ENCODE results near the gene APOBEC2.
A peak's percentile ranks its signal among the peaks of the same experiment; 100 is the strongest.

APOBEC2 gene

DNA sequence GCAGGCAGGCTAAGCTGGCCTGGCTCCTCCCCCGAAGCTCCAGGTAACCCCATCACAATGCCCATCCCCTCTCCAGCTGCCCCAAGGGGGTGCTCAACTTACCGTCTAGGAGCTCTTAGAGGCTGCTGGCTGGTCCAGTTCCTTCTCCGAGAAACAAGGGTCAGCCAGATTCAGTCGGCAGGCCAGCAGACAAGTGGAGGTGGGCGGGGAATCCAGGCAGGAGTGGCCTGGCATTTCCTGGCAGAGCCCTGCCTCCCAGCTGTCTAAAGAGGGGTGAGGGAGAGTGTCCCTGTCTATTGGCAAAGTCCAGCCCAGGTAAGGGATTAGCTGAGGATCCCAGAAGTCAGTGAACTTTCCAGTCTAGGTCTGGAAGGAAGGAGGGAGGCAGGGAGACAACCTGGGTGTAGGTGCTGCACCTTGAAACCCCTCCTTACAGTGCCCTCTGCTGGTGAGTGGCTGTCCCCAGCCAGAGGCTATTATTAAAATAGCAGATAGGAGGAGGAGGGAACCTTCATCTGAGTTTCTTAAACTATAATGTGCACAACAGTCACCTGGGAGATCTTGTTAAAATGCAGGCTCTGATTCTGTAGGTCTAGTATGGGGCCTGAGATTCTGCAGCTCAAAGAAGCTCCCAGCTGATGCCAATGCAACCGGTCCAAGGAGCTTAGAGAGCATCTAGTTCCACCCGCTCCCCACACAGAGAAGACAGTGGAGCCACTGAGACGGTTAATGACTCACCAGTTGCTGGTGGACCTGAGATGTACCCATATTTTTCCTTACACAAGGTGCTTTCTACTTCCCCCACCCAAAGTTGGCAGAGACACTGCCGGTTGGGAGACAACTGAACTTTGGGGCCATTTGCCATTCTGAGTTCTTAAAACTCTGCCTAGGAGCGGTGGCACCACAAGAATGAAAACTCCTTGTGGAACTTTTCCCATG is 13.7 kb upstream of the APOBEC2 start, which contains the start of gene UNC5CL:
UNC5CL (minus strand) TSS at position 162 of the 939 bp plus-strand sequence. CDS start 4,147 bp downstream, outside the sequence.
- no peak within 1 kb of the TSS for H3K27ac Mint-ChIP-seq

DNA sequence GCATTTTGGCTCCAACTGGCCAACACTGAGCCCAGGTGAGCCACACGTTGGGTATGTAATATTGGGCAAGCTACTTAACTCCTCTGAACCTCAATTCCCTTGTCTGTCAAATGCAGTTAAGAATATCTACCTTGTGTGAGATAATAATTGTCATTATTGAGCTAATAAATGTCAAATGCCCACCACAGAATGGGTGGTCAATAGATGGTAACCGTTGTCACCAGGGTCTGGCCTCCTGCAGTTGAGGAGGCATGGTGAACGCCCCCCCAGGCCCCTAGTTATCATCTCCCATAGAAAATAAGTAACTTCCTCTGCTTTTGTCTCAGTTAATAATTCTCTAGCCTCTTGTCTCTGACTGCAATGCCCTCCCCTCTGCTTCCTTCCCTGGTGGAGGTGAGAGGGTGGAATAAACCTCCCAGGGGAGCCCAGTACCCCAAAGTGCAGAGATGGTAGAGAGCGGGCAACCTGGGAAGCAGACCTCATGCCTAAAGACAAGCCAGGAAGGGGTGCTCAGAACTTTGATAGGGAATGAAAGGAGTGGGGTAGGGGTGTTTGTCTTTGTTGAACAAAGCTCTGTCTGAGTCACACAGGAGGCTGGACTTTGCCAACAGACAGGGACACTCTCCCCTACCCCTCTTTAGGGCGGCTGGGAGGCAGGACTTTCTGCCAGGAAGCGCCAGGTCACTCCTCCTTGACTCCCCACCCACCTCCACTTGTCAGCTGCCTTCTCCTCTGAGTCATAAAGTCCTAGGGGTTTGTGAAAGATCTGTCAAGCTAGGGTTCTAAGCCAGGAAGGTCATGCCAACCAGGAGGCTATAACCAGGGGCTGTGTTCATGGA is 12.7 kb upstream of the APOBEC2 start:
- DNase-seq = no peak
- no peaks in the 10 kb centered on the region for H3K36me3 Mint-ChIP-seq (ENCODE audit: low read depth)
- H3K9me3 Mint-ChIP-seq = no peaks in the 10 kb centered on the region
- H3K4me1 Mint-ChIP-seq = peaks cover 23% of the 10 kb centered on the region
- H3K4me3 Mint-ChIP-seq = no peak overlapping the region
- H3K27ac Mint-ChIP-seq = no peak overlapping the region
- H3K27me3 Mint-ChIP-seq (ENCODE audit: low read depth, poor library complexity) = peaks cover 5% of the 10 kb centered on the region
- TF ChIP-seq, protein P1, sequence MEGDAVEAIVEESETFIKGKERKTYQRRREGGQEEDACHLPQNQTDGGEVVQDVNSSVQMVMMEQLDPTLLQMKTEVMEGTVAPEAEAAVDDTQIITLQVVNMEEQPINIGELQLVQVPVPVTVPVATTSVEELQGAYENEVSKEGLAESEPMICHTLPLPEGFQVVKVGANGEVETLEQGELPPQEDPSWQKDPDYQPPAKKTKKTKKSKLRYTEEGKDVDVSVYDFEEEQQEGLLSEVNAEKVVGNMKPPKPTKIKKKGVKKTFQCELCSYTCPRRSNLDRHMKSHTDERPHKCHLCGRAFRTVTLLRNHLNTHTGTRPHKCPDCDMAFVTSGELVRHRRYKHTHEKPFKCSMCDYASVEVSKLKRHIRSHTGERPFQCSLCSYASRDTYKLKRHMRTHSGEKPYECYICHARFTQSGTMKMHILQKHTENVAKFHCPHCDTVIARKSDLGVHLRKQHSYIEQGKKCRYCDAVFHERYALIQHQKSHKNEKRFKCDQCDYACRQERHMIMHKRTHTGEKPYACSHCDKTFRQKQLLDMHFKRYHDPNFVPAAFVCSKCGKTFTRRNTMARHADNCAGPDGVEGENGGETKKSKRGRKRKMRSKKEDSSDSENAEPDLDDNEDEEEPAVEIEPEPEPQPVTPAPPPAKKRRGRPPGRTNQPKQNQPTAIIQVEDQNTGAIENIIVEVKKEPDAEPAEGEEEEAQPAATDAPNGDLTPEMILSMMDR (IDR thresholded peaks at IDR 0.05) = no peak

More for the DNA sequence above, 13.7 kb upstream of the APOBEC2 start, which contains the start of gene UNC5CL:
- TF ChIP-seq, protein P1 (IDR thresholded peaks at IDR 0.05) = peak; percentile 66
- Mint-ChIP-seq H3K4me1 (peaks cover 20% of the 10 kb centered on the region), H3K4me3 (no peak within 1 kb of the TSS), H3K36me3 (ENCODE audit: low read depth) (no peaks in the 10 kb centered on the region), H3K9me3 (no peaks in the 10 kb centered on the region), H3K27me3 (ENCODE audit: low read depth, poor library complexity) (peaks cover 5% of the 10 kb centered on the region)
- DNase-seq = peak; percentile 54

DNA sequence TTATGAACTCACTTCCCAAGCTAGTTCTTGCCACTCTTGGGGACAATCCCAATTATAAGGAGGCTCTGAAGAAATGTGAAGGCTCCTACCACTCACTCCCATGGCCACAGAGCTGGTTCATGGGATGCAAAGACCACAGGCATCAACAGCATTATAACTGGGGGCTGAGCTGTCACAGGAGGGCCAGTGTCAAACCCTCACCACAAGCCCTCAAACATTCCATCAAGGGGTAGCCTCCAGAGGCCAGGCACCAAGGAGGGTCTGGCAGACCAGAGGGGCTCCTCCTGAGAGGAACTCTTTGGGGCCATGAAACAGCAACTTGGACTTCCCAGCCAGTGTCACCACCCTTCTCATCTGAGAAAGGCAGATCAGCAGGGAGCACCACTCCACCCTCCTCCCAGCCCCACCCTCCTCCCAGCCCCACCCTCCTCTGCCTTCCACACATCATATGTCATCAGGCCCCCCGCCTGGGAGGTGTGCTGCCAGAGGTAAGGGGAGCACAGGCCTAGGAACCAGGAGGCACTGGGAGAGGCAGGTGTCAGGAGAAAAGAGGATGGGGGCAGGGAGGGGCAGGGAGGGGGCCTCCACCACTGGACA is 12.0 kb upstream of the APOBEC2 start:
- H3K27ac Mint-ChIP-seq = no peak overlapping the region
- peaks cover 29% of the 10 kb centered on the region for H3K4me1 Mint-ChIP-seq
- no peaks in the 10 kb centered on the region for H3K9me3 Mint-ChIP-seq
- TF ChIP-seq, protein P1 (IDR thresholded peaks at IDR 0.05) = no peak
- DNase-seq = no peak
- peaks cover 5% of the 10 kb centered on the region for H3K27me3 Mint-ChIP-seq (ENCODE audit: low read depth, poor library complexity)
- H3K4me3 Mint-ChIP-seq = no peak overlapping the region
- H3K36me3 Mint-ChIP-seq (ENCODE audit: low read depth) = no peaks in the 10 kb centered on the region

DNA sequence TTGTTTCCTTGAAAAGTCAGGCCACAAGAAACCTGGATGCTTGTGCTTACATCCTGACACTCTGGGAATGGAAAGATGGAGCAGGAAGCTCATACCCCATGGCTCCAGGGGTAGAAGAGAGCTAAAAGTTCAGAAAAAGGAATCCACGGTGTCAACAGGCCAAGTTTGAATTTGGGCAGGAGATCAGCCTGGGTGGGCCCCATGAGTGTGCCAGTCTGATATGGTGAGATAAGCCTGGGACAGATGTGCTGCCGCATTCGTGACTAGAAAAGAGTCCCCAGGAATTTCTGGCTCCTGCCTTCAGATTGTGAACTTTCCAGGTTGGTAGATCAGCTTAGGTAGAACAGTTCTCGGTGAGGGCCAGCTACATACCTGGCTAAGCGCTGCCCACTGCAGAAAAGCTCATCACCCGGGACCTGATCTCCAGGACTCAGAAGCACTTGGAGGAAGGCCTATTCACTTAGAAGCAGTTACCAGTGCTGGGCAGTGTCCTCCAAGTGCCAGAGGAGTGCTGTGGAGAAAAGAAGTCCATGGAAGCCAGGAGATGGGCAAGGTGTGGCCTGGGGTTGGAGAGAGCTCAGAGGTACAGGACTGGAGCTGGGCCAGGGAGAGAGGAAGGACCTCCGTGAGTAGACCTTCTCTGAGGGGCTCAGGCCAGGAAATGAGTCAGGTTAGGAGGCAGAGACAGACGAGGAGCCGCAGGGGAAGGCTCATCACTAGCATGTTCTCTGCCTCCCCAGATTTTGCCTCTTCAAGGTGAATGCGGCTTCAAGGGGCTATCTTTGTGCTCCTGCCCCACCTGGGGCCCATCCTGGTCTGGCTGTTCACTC is 10.6 kb upstream of the APOBEC2 start, which contains the start of gene TSPO2:
TSPO2 (plus strand) TSS at position 242 of the 830 bp plus-strand sequence; CDS start at position 761, 519 bp downstream.
- H3K4me1 Mint-ChIP-seq = peaks cover 20% of the 10 kb centered on the region
- DNase-seq = no peak
- H3K27me3 Mint-ChIP-seq (ENCODE audit: low read depth, poor library complexity) = peaks cover 9% of the 10 kb centered on the region
- H3K36me3 Mint-ChIP-seq (ENCODE audit: low read depth) = no peaks in the 10 kb centered on the region
- no peak within 1 kb of the TSS for H3K27ac Mint-ChIP-seq
- TF ChIP-seq, protein P1 (IDR thresholded peaks at IDR 0.05) = no peak
- no peak within 1 kb of the TSS for H3K4me3 Mint-ChIP-seq
- no peaks in the 10 kb centered on the region for H3K9me3 Mint-ChIP-seq

DNA sequence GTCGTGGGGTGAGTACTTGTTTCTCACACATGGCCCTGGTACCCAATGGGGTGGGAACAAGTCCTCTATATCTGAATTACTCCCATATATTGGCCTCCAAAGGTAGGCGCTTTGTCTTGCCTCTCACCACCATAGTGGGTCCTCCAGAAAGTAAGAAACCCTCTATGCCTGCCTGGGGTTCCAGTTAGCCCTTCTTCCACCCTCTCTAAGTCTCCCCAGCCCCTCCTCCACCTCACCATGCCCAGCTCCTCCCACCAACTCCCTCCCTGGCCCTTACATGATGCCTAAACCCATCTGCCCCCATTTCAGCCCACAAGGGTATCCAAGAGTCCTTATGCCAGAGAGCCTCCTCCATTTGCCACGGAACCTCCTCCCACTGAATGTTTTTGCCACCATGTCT is 9.9 kb upstream of the APOBEC2 start:
- H3K4me1 Mint-ChIP-seq = peaks cover 27% of the 10 kb centered on the region
- TF ChIP-seq, protein P1 (IDR thresholded peaks at IDR 0.05) = no peak

More for the DNA sequence above, 9.9 kb upstream of the APOBEC2 start:
- Mint-ChIP-seq H3K36me3 (ENCODE audit: low read depth) (no peaks in the 10 kb centered on the region), H3K9me3 (no peaks in the 10 kb centered on the region), H3K27me3 (ENCODE audit: low read depth, poor library complexity) (peaks cover 9% of the 10 kb centered on the region), H3K4me3 (no peak overlapping the region), H3K27ac (no peak overlapping the region)
- no peak for DNase-seq

All from nephron progenitor cell (in vitro differentiated cells).